WTC11 (cell line): ENCODE data around the gene DGKG.

Experiments used
- CREB1 ChIP-seq: sonication (generic); formaldehyde crosslinking; IDR thresholded peaks from 2 replicates; pipeline ENCODE4 v1.8.0; 2023; ENCODE audit warnings: mild to moderate bottlenecking, missing genetic modification reagents
- CREM ChIP-seq: sonication (generic); formaldehyde crosslinking; IDR thresholded peaks from 2 replicates; pipeline ENCODE4 v1.8.1; 2022; ENCODE audit warnings: mild to moderate bottlenecking, missing genetic modification reagents, moderate library complexity
- IRF2 ChIP-seq: sonication (generic); formaldehyde crosslinking; IDR thresholded peaks from 2 replicates; pipeline ENCODE4 v1.8.0; 2022; ENCODE audit warnings: low read depth, missing genetic modification reagents, borderline replicate concordance
- PRRX2 ChIP-seq: fragments of 250-450 bp; sonication (Bioruptor Pico); IDR thresholded peaks from 2 replicates; pipeline ENCODE4 v1.8.0; 2021; ENCODE audit warnings: mild to moderate bottlenecking
- SP1 ChIP-seq: sonication (generic); formaldehyde crosslinking; conservative IDR thresholded peaks from 2 replicates; pipeline ENCODE4 v1.8.1; 2022; ENCODE audit warnings: missing genetic modification reagents
- ZNF416 ChIP-seq: fragments of 250-450 bp; sonication (Bioruptor Pico); IDR thresholded peaks from 2 replicates; pipeline ENCODE4 v1.9.0; 2021; ENCODE audit warnings: mild to moderate bottlenecking, inconsistent platforms
- TF ChIP-seq, protein P1 (sequence below): sonication (generic); formaldehyde crosslinking; IDR thresholded peaks from 2 replicates; pipeline ENCODE4 v1.8.1; 2022; ENCODE audit warnings: mild to moderate bottlenecking, moderate library complexity, missing genetic modification reagents
- TF ChIP-seq, protein P2 (sequence below): fragments of 200-600 bp; IDR thresholded peaks from 2 replicates; pipeline ENCODE4 v1.8.0; 2022; ENCODE audit warnings: antibody characterized with exemption
- TF ChIP-seq, protein P3 (sequence below): sonication (generic); formaldehyde crosslinking; IDR thresholded peaks from 2 replicates; pipeline ENCODE4 v1.8.1; 2023; ENCODE audit warnings: mild to moderate bottlenecking, missing genetic modification reagents, moderate library complexity
- TF ChIP-seq, protein P4 (sequence below): fragments of 250-450 bp; sonication (Bioruptor Pico); IDR thresholded peaks from 2 replicates; pipeline ENCODE4 v1.9.0; 2021; ENCODE audit warnings: mild to moderate bottlenecking, borderline replicate concordance

DNA sequence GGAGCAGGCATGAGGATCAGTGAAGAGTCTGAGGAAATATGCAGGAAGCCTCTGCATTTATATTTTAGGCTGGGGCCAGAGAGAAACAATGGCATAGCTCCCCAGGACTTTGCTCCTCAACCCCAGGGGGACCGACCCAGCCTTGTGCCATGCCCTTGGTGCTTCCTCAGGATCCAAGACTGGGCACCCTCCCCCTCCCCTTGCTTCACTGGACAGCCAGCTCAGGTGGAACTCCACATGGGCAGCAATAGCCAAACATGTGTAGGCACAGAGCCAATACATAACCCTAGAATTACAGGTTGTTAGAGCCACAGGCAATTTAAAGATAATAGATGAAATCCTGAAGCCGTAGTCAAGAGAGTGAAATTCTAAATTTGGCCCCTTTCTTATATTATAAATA is 180.1 kb downstream of the DGKG start:
- no peak for TF ChIP-seq CREB1
- TF ChIP-seq CREM (CRISPR knock-in tag), result no peak
- TF ChIP-seq, protein P1, sequence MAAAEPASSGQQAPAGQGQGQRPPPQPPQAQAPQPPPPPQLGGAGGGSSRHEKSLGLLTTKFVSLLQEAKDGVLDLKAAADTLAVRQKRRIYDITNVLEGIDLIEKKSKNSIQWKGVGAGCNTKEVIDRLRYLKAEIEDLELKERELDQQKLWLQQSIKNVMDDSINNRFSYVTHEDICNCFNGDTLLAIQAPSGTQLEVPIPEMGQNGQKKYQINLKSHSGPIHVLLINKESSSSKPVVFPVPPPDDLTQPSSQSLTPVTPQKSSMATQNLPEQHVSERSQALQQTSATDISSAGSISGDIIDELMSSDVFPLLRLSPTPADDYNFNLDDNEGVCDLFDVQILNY, result no peak
- TF ChIP-seq, protein P2, sequence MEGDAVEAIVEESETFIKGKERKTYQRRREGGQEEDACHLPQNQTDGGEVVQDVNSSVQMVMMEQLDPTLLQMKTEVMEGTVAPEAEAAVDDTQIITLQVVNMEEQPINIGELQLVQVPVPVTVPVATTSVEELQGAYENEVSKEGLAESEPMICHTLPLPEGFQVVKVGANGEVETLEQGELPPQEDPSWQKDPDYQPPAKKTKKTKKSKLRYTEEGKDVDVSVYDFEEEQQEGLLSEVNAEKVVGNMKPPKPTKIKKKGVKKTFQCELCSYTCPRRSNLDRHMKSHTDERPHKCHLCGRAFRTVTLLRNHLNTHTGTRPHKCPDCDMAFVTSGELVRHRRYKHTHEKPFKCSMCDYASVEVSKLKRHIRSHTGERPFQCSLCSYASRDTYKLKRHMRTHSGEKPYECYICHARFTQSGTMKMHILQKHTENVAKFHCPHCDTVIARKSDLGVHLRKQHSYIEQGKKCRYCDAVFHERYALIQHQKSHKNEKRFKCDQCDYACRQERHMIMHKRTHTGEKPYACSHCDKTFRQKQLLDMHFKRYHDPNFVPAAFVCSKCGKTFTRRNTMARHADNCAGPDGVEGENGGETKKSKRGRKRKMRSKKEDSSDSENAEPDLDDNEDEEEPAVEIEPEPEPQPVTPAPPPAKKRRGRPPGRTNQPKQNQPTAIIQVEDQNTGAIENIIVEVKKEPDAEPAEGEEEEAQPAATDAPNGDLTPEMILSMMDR, result no peak
- no peak for TF ChIP-seq IRF2 (CRISPR knock-in tag)
- TF ChIP-seq ZNF416, result no peak
- TF ChIP-seq SP1 (CRISPR knock-in tag), result no peak
- TF ChIP-seq, protein P3, sequence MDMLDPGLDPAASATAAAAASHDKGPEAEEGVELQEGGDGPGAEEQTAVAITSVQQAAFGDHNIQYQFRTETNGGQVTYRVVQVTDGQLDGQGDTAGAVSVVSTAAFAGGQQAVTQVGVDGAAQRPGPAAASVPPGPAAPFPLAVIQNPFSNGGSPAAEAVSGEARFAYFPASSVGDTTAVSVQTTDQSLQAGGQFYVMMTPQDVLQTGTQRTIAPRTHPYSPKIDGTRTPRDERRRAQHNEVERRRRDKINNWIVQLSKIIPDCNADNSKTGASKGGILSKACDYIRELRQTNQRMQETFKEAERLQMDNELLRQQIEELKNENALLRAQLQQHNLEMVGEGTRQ (CRISPR knock-in tag), result no peak
- TF ChIP-seq, protein P4, sequence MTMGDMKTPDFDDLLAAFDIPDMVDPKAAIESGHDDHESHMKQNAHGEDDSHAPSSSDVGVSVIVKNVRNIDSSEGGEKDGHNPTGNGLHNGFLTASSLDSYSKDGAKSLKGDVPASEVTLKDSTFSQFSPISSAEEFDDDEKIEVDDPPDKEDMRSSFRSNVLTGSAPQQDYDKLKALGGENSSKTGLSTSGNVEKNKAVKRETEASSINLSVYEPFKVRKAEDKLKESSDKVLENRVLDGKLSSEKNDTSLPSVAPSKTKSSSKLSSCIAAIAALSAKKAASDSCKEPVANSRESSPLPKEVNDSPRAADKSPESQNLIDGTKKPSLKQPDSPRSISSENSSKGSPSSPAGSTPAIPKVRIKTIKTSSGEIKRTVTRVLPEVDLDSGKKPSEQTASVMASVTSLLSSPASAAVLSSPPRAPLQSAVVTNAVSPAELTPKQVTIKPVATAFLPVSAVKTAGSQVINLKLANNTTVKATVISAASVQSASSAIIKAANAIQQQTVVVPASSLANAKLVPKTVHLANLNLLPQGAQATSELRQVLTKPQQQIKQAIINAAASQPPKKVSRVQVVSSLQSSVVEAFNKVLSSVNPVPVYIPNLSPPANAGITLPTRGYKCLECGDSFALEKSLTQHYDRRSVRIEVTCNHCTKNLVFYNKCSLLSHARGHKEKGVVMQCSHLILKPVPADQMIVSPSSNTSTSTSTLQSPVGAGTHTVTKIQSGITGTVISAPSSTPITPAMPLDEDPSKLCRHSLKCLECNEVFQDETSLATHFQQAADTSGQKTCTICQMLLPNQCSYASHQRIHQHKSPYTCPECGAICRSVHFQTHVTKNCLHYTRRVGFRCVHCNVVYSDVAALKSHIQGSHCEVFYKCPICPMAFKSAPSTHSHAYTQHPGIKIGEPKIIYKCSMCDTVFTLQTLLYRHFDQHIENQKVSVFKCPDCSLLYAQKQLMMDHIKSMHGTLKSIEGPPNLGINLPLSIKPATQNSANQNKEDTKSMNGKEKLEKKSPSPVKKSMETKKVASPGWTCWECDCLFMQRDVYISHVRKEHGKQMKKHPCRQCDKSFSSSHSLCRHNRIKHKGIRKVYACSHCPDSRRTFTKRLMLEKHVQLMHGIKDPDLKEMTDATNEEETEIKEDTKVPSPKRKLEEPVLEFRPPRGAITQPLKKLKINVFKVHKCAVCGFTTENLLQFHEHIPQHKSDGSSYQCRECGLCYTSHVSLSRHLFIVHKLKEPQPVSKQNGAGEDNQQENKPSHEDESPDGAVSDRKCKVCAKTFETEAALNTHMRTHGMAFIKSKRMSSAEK (CRISPR knock-in tag), result no peak
- TF ChIP-seq PRRX2, result no peak
